Uterus (tissue), 2 donors: ENCODE data around the gene RCAN1.

ENCODE experiments used
- POLR2A ChIP-seq, 2 donors: fragments of 450-650 bp; IDR thresholded peaks; one replicate each; pipeline ENCODE4 v1.6.1; 2016; ENCODE audit warnings: antibody characterized with exemption in 2 of 2, mild to moderate bottlenecking in 1 of 2, moderate library complexity in 1 of 2
- TF ChIP-seq, protein P1 (sequence below), 4 experiments: fragments of 200-600 bp in 2 of 4; fragments of 450-650 bp in 2 of 4; sonication (generic) in 2 of 4; IDR thresholded peaks; one replicate each; pipeline ENCODE4 v1.5.1; 2016 to 2019; ENCODE audit warnings: antibody characterized with exemption in 4 of 4, mild to moderate bottlenecking in 2 of 4, moderate library complexity in 1 of 4

DNA sequence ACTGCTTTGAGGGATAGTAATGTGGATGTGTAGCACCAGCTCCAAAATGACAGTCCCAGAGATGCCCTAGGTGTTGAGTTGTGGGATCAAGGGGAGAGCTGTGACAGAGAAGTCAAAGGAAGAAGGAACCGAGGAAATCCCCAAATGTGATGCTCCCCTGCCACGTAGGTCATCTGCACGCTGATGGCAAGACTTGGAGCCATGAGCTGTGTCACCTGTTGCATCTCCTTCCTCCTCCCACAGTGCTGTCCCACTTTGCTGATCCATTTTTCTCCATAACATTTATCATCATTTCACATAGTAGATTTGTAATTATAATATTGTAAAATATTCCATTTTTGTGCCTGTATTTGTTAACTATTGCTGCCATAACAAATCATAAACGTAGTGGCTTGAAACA lies 17.6 kb upstream of the RCAN1 start:
- TF ChIP-seq, protein P1, sequence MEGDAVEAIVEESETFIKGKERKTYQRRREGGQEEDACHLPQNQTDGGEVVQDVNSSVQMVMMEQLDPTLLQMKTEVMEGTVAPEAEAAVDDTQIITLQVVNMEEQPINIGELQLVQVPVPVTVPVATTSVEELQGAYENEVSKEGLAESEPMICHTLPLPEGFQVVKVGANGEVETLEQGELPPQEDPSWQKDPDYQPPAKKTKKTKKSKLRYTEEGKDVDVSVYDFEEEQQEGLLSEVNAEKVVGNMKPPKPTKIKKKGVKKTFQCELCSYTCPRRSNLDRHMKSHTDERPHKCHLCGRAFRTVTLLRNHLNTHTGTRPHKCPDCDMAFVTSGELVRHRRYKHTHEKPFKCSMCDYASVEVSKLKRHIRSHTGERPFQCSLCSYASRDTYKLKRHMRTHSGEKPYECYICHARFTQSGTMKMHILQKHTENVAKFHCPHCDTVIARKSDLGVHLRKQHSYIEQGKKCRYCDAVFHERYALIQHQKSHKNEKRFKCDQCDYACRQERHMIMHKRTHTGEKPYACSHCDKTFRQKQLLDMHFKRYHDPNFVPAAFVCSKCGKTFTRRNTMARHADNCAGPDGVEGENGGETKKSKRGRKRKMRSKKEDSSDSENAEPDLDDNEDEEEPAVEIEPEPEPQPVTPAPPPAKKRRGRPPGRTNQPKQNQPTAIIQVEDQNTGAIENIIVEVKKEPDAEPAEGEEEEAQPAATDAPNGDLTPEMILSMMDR (IDR thresholded peaks at IDR 0.05): no peak
- TF ChIP-seq POLR2A (IDR thresholded peaks at IDR 0.05): no peak
